CD14-positive monocyte (primary cell): ENCODE measurements around the gene TSHZ2. TPM values are rescaled to one million over a fixed set of nuclear protein-coding genes. Genes with fewer than 3 reads are reported as not detected.

Experiments used
- DNase-seq, 3 donors: peaks; one replicate each; pipeline ENCODE4 v3.0.0-alpha.2; 2011 to 2022
- H2AFZ ChIP-seq: 2 replicates; pipeline ENCODE4 v1.6.0; 2012; ENCODE audit warnings: mild to moderate bottlenecking, low read depth, low read length, inconsistent platforms; ENCODE audit not compliant: insufficient read depth, poor library complexity, severe bottlenecking
- H3K27ac ChIP-seq, 2 donors: 1 replicate in 1 of 2; 2 replicates in 1 of 2; pipeline ENCODE4 v1.5.1; 2012 to 2013; ENCODE audit warnings: low read length in 2 of 2, control low read depth in 1 of 2, inconsistent platforms in 1 of 2, low read depth in 1 of 2, mild to moderate bottlenecking in 1 of 2
- H3K27me3 ChIP-seq, 2 donors: one replicate each; pipeline versions ENCODE4 v1.6.0 to v1.6.1; 2011 to 2013; ENCODE audit warnings: low read length in 2 of 2; ENCODE audit not compliant: control insufficient read depth in 2 of 2, insufficient read depth in 2 of 2
- H3K36me3 ChIP-seq, 2 donors: replicated peaks in 1 of 2; 1 replicate in 1 of 2; 2 replicates in 1 of 2; pipeline versions ENCODE4 v1.5.1 to v1.6.1; 2012 to 2013; ENCODE audit warnings: low read length in 2 of 2, control low read depth in 1 of 2, inconsistent platforms in 1 of 2, mild to moderate bottlenecking in 1 of 2; ENCODE audit not compliant: insufficient read depth in 2 of 2, control insufficient read depth in 1 of 2
- H3K4me1 ChIP-seq, 2 donors: 1 replicate in 1 of 2; 2 replicates in 1 of 2; pipeline versions ENCODE4 v1.5.1 to v1.6.1; 2012 to 2013; ENCODE audit warnings: low read length in 2 of 2, control low read depth in 1 of 2, inconsistent platforms in 1 of 2, mild to moderate bottlenecking in 1 of 2, moderate library complexity in 1 of 2; ENCODE audit not compliant: insufficient read depth in 2 of 2, control insufficient read depth in 1 of 2
- H3K4me2 ChIP-seq: replicated peaks from 2 replicates; pipeline ENCODE3; 2012; ENCODE audit warnings: low read length, moderate library complexity, mild to moderate bottlenecking; ENCODE audit not compliant: poor library complexity, severe bottlenecking; ENCODE audit errors: extremely low read depth
- H3K4me3 ChIP-seq, 3 experiments: fragments of 200-600 bp in 1 of 3; sonication (generic) in 1 of 3; replicated peaks in 1 of 3; 1 replicate in 2 of 3; 2 replicates in 1 of 3; pipeline ENCODE4 v1.5.1; 2011 to 2013; ENCODE audit warnings: low read length in 3 of 3, mild to moderate bottlenecking in 3 of 3, control low read depth in 2 of 3, low read depth in 2 of 3, inconsistent platforms in 1 of 3, moderate library complexity in 1 of 3
- H3K79me2 ChIP-seq: 2 replicates; pipeline ENCODE4 v1.6.0; 2012; ENCODE audit warnings: mild to moderate bottlenecking, control low read depth, inconsistent platforms, low read length, moderate library complexity; ENCODE audit not compliant: insufficient read depth
- H3K9ac ChIP-seq: 2 replicates; pipeline ENCODE4 v1.6.0; 2017; ENCODE audit warnings: low read length, mild to moderate bottlenecking; ENCODE audit not compliant: insufficient read depth, poor library complexity, severe bottlenecking
- H3K9me3 ChIP-seq, 2 donors: replicated peaks in 1 of 2; 1 replicate in 1 of 2; 2 replicates in 1 of 2; pipeline versions ENCODE4 v1.5.1 to v1.6.1; 2012 to 2013; ENCODE audit warnings: low read length in 2 of 2, control low read depth in 1 of 2; ENCODE audit not compliant: control insufficient read depth in 1 of 2, insufficient read depth in 1 of 2
- H4K20me1 ChIP-seq: 2 replicates; pipeline ENCODE4 v1.6.0; 2012; ENCODE audit warnings: mild to moderate bottlenecking, low read length, control low read depth, moderate library complexity; ENCODE audit not compliant: insufficient read depth
- H3K27ac Mint-ChIP-seq, 7 donors: one replicate each; pipeline ENCODE4 v1.8.0; 2020; ENCODE audit warnings: mild to moderate bottlenecking in 7 of 7, mixed read lengths in 7 of 7, moderate library complexity in 6 of 7, inconsistent platforms in 2 of 7
- H3K27me3 Mint-ChIP-seq, 3 donors: one replicate each; pipeline ENCODE4 v1.8.0; 2021 to 2022; ENCODE audit warnings: low read depth in 3 of 3, mild to moderate bottlenecking in 3 of 3, mixed read lengths in 3 of 3, moderate library complexity in 3 of 3, inconsistent platforms in 1 of 3
- H3K36me3 Mint-ChIP-seq, 2 donors: one replicate each; pipeline ENCODE4 v1.8.0; 2020; ENCODE audit warnings: mixed read lengths in 2 of 2, inconsistent platforms in 1 of 2, mild to moderate bottlenecking in 1 of 2
- H3K4me1 Mint-ChIP-seq: one replicate; pipeline ENCODE4 v1.8.0; 2020; ENCODE audit warnings: mild to moderate bottlenecking, mixed read lengths
- H3K4me3 Mint-ChIP-seq, 2 donors: one replicate each; pipeline ENCODE4 v1.8.0; 2020; ENCODE audit warnings: mild to moderate bottlenecking in 2 of 2, mixed read lengths in 2 of 2, moderate library complexity in 1 of 2
- H3K9me3 Mint-ChIP-seq, 7 donors: one replicate each; pipeline ENCODE4 v1.8.0; 2020 to 2022; ENCODE audit warnings: mixed read lengths in 7 of 7, mild to moderate bottlenecking in 6 of 7, moderate library complexity in 6 of 7, inconsistent platforms in 2 of 7
- WGBS: methylation state at CpG from one replicate; pipeline ENCODE4 v1.1.5; 2013; ENCODE audit warnings: missing lambda C conversion rate; ENCODE audit not compliant: insufficient coverage; 5-methylcytosine and 5-hydroxymethylcytosine counted together
- intact Hi-C, 2 donors: fragments of 100-400 bp; cut with micrococcal nuclease; formaldehyde crosslinking; loops; one replicate each; pipeline versions ENCODE4 v1.15.0 to v1.15.1; 2023
- polyA plus RNA-seq, 3 donors: library from polyadenylated mRNA; depleted of rRNA in 1 of 3; unstranded in 2 of 3; stranded (reverse) in 1 of 3; fragments of 300-500 nt in 2 of 3; fragments of >200 nt in 1 of 3; fragmentation: Illumina TruSeq in 2 of 3; gene quantifications; 1 replicate in 2 of 3; 2 replicates in 1 of 3; pipeline ENCODE4 v1.2.3, GENCODE V29; 2012 to 2021
- TF ChIP-seq, protein P1 (sequence below): fragments of 200-600 bp; IDR thresholded peaks from one replicate; pipeline ENCODE4 v1.8.0; 2022; ENCODE audit warnings: antibody characterized with exemption, mild to moderate bottlenecking

TSHZ2 gene
- polyA plus RNA-seq, 3 donors, result not detected

DNA sequence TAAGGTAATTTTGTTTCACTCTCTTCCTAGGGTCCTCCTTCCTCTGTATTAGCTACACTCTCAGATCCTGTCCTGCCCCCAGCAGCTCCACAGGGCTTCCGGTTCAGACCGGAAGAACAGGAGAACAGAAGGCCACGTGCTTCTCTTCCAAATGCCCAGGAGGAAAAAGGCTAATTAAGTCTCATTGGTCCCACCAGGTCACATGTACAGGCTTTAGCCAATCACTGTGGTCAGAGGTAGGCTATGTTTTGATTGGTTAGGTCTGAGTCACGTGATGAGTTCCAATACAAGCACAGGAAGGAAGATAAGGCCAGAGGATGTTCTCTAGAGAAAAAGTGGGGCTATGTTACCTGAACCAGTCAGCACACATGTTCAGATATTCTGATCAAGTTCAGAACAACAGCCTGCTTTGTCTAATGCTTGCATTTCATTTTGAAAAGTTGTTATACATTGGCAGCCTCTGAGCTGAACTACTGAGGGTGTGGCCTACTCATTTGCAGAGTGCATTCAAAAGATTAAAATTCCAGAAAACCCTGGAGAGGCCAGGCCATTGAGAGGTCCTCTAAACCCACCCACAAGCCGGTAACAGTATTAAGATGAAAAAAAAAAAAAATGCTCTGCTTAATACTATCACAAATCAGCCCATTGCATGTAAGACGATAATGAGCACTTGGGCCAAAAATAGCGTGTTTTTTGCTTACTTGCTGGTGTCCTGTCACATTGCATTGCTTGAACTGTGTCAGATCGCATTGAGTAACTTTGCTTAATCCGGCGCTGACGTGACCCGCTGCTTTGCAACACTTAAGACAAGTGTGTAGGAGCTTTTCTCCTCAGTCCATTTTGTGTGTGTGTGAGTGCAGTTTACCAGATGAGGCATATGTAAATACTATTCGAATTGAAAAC is 170.3 kb downstream of the TSHZ2 start:
- intact Hi-C loops, result no loop called here
- Histone ChIP-seq H3K36me3 (no peaks in the 10 kb centered on the region), H3K9me3 (no peaks in the 10 kb centered on the region), H3K27me3 (no peaks in the 10 kb centered on the region), H3K27ac (no peak overlapping the region), H3K4me3 (no peak overlapping the region), H3K4me1 (no peaks in the 10 kb centered on the region), H4K20me1 (no peaks in the 10 kb centered on the region), H2AFZ (no peak overlapping the region), H3K4me2 (no peak overlapping the region), H3K79me2 (no peaks in the 10 kb centered on the region), H3K9ac (no peak overlapping the region)
- peaks cover 0 to 3% (median 0%) of the 10 kb centered on the region in 7 donors for H3K9me3 Mint-ChIP-seq
- H3K4me3 Mint-ChIP-seq, result no peak overlapping the region
- no peaks in the 10 kb centered on the region for H3K4me1 Mint-ChIP-seq
- H3K27ac Mint-ChIP-seq, result no peak overlapping the region
- H3K36me3 Mint-ChIP-seq, result no peaks in the 10 kb centered on the region
- DNase-seq, result no peak
- 97% methylated on average over 10 of the region's 13 CpGs for WGBS
- TF ChIP-seq, protein P1, sequence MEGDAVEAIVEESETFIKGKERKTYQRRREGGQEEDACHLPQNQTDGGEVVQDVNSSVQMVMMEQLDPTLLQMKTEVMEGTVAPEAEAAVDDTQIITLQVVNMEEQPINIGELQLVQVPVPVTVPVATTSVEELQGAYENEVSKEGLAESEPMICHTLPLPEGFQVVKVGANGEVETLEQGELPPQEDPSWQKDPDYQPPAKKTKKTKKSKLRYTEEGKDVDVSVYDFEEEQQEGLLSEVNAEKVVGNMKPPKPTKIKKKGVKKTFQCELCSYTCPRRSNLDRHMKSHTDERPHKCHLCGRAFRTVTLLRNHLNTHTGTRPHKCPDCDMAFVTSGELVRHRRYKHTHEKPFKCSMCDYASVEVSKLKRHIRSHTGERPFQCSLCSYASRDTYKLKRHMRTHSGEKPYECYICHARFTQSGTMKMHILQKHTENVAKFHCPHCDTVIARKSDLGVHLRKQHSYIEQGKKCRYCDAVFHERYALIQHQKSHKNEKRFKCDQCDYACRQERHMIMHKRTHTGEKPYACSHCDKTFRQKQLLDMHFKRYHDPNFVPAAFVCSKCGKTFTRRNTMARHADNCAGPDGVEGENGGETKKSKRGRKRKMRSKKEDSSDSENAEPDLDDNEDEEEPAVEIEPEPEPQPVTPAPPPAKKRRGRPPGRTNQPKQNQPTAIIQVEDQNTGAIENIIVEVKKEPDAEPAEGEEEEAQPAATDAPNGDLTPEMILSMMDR, result no peak
- H3K27me3 Mint-ChIP-seq, result peaks cover 2 to 6% (median 5%) of the 10 kb centered on the region in 3 donors

DNA sequence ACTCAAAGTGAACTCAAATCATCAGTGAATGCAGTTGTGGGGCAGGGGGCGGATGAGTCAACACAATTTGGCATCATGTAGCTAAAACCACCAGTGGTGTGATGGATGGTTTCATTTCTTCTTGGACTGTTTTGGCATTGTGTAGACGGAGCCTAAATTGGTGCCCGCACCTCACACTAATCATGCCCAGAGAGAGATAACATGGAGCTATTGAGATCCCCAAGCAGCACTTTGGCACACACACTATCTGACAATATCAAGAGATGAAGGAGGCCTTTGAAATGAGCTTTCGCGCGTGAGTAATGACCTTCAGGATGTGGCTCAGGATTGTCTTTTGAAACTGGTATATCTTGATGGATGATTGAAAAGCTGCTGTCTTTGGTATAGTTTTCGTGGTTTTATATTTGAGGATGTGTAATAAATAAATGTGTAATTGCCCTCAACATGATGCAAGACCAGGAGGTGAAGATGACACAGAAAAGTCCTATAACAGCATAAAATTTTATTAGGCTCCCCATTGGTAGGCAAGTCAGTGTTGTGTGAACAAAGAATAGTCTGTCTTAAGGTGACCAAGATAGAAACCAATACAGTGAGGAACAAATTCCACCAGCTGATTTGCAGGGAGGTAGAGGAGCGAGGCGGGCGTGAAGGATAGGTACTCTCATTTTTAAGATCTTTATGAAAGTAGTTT is 174.2 kb downstream of the TSHZ2 start:
- H3K27me3 ChIP-seq, result no peaks in the 10 kb centered on the region
- no peak for DNase-seq
- no peak overlapping the region for H3K27ac ChIP-seq
- no peaks in the 10 kb centered on the region for H3K79me2 ChIP-seq
- H3K4me1 Mint-ChIP-seq, result no peaks in the 10 kb centered on the region
- no peaks in the 10 kb centered on the region for H3K4me1 ChIP-seq
- peaks cover 2 to 5% (median 4%) of the 10 kb centered on the region in 3 donors for H3K27me3 Mint-ChIP-seq
- 80% methylated on average over 1 of the region's 10 CpGs for WGBS
- H3K9me3 Mint-ChIP-seq, result peaks cover 0 to 3% (median 0%) of the 10 kb centered on the region in 7 donors
- H3K9ac ChIP-seq, result no peak overlapping the region
- no peaks in the 10 kb centered on the region for H3K36me3 Mint-ChIP-seq
- no peak overlapping the region for H3K4me3 ChIP-seq
- no peak overlapping the region for H2AFZ ChIP-seq
- no peaks in the 10 kb centered on the region for H4K20me1 ChIP-seq
- H3K9me3 ChIP-seq, result no peaks in the 10 kb centered on the region
- TF ChIP-seq, protein P1, result no peak
- no peak overlapping the region for H3K4me3 Mint-ChIP-seq
- intact Hi-C loops, result no loop called here
- no peak overlapping the region for H3K4me2 ChIP-seq
- no peaks in the 10 kb centered on the region for H3K36me3 ChIP-seq
- H3K27ac Mint-ChIP-seq, result no peak overlapping the region
